Measurements from ENCODE around the gene PTPRH.
A peak's percentile ranks its signal among the peaks of the same experiment; 100 is the strongest.
"Not testable (repeated sequence)": the region's sequence is repeated elsewhere in the genome, so short reads cannot be mapped to it uniquely, and the experiment has no call there.

PTPRH gene

GRCh38 chr19:55176076-55176475 is 33.2 kb downstream of the PTPRH start:
- no peak for DNase-seq

- DNase-seq = no peak
These were observed 34.0 kb downstream of the PTPRH start for GRCh38 chr19:55175117-55175867.

GRCh38 chr19:55174425-55175116 is 34.7 kb downstream of the PTPRH start:
- no peak for DNase-seq

GRCh38 chr19:55173714-55174409 is 35.4 kb downstream of the PTPRH start:
- DNase-seq = peak in 1 of 2 donors; percentile 21

GRCh38 chr19:55173186-55173713 is 36.1 kb downstream of the PTPRH start:
- DNase-seq = no peak

- DNase-seq = no peak
These were observed 36.6 kb downstream of the PTPRH start for GRCh38 chr19:55172741-55173140.

- DNase-seq = not testable (repeated sequence)
These were observed 37.0 kb downstream of the PTPRH start for GRCh38 chr19:55172318-55172717.

- DNase-seq = no peak
These were observed 37.9 kb downstream of the PTPRH start for GRCh38 chr19:55171440-55171839.

GRCh38 chr19:55169136-55169535 is 40.2 kb downstream of the PTPRH start:
- no peak for DNase-seq

- peak; percentile 25 to 45 for DNase-seq
These were observed 42.6 kb downstream of the PTPRH start, which contains the start of gene DNAAF3 for GRCh38 chr19:55166530-55167268. TSS of gene DNAAF3 (minus strand) at chr19:55166613. CDS start at chr19:55166413, 200 bp downstream.

- DNase-seq = peak in 1 of 2 donors; percentile 32
These were observed 43.3 kb downstream of the PTPRH start for GRCh38 chr19:55165952-55166529.

- no peak for DNase-seq
These were observed 47.6 kb downstream of the PTPRH start for GRCh38 chr19:55161571-55162322.

GRCh38 chr19:55160986-55161365 is 48.3 kb downstream of the PTPRH start:
- no peak for DNase-seq

GRCh38 chr19:55160128-55160985 is 48.9 kb downstream of the PTPRH start:
- peak; percentile 78 to 80 for DNase-seq

GRCh38 chr19:55158848-55159749 is 50.2 kb downstream of the PTPRH start:
- DNase-seq = no peak

GRCh38 chr19:55158423-55158822 is 50.9 kb downstream of the PTPRH start:
- DNase-seq = no peak

GRCh38 chr19:55157064-55157908 is 52.0 kb downstream of the PTPRH start, which contains the start of gene TNNI3:
TSS of gene TNNI3 (minus strand) at chr19:55157732. CDS start at chr19:55157589, 143 bp downstream.
- no peak for DNase-seq
